Upper lobe of left lung (tissue), 6 donors: Measurements from ENCODE around the gene COL2A1. TPM values are rescaled to one million over a fixed set of nuclear protein-coding genes. Genes with fewer than 3 reads are reported as not detected.

Experiments used
- ATAC-seq, 2 donors: fragments of 200-7000 bp; cut with Tn5 transposase; one replicate each; pipeline ENCODE4 v1.9.1; 2022; ENCODE audit warnings: mild to moderate bottlenecking in 2 of 2, moderate library complexity in 2 of 2; ENCODE audit not compliant: low FRiP score in 2 of 2
- DNase-seq, 2 donors: peaks; one replicate each; pipeline ENCODE4 v3.0.0-alpha.2; 2019 to 2020
- H3K27ac ChIP-seq, 4 donors: fragments of 200-600 bp; sonication (generic); one replicate each; pipeline ENCODE4 v1.5.1; 2016 to 2019
- H3K27me3 ChIP-seq, 4 donors: fragments of 200-600 bp; sonication (generic); one replicate each; pipeline ENCODE4 v1.5.1; 2017 to 2019
- H3K36me3 ChIP-seq, 4 donors: fragments of 200-600 bp; sonication (generic); one replicate each; pipeline ENCODE4 v1.5.1; 2016 to 2019
- H3K4me1 ChIP-seq, 4 donors: fragments of 200-600 bp; sonication (generic); one replicate each; pipeline ENCODE4 v1.5.1; 2018 to 2019
- H3K4me3 ChIP-seq, 4 donors: fragments of 200-600 bp; sonication (generic); one replicate each; pipeline ENCODE4 v1.5.1; 2017 to 2019; ENCODE audit warnings: mild to moderate bottlenecking in 2 of 4, moderate library complexity in 1 of 4
- H3K9me3 ChIP-seq, 4 donors: fragments of 200-600 bp; sonication (generic); one replicate each; pipeline ENCODE4 v1.5.1; 2018 to 2019
- EP300 ChIP-seq, 4 donors: sonication (generic); formaldehyde crosslinking; IDR thresholded peaks; one replicate each; pipeline ENCODE4 v1.5.1; 2017; ENCODE audit warnings: antibody characterized with exemption in 4 of 4, control low read depth in 2 of 4
- POLR2A ChIP-seq, 4 donors: fragments of 450-650 bp; IDR thresholded peaks; one replicate each; pipeline ENCODE4 v1.5.1; 2016 to 2017; ENCODE audit warnings: antibody characterized with exemption in 4 of 4, mild to moderate bottlenecking in 2 of 4
- POLR2AphosphoS5 ChIP-seq, 2 donors: sonication (generic); formaldehyde crosslinking; IDR thresholded peaks; one replicate each; pipeline ENCODE4 v1.5.1; 2017; ENCODE audit warnings: antibody characterized with exemption in 2 of 2
- WGBS, 2 donors: methylation state at CpG; one replicate each; pipeline ENCODE4 v1.1.5; 2017 to 2018; 5-methylcytosine and 5-hydroxymethylcytosine counted together
- total RNA-seq, 6 donors: library from RNA; depleted of rRNA in 4 of 6; stranded (reverse); fragments of >200 nt in 4 of 6; gene quantifications; one replicate each; pipeline versions ENCODE4 v1.1.0 to v1.2.1, GENCODE V29; 2016 to 2021
- TF ChIP-seq, protein P1 (sequence below), 6 experiments: fragments of 450-650 bp in 4 of 6; fragments of 200-600 bp in 2 of 6; sonication (generic) in 2 of 6; IDR thresholded peaks; one replicate each; pipeline ENCODE4 v1.5.1; 2016 to 2019; ENCODE audit warnings: antibody characterized with exemption in 6 of 6
- donor health status: DM: no; HTN: no; CAD: no; lungs with moderate emphysema.
- donor health status: DM: no; HTN: yes; CAD: no; lungs with severe emphysema.

The COL2A1 gene
- total RNA-seq, 6 donors from 2014 or later, result 0.34 TPM; not detected in 5

DNA sequence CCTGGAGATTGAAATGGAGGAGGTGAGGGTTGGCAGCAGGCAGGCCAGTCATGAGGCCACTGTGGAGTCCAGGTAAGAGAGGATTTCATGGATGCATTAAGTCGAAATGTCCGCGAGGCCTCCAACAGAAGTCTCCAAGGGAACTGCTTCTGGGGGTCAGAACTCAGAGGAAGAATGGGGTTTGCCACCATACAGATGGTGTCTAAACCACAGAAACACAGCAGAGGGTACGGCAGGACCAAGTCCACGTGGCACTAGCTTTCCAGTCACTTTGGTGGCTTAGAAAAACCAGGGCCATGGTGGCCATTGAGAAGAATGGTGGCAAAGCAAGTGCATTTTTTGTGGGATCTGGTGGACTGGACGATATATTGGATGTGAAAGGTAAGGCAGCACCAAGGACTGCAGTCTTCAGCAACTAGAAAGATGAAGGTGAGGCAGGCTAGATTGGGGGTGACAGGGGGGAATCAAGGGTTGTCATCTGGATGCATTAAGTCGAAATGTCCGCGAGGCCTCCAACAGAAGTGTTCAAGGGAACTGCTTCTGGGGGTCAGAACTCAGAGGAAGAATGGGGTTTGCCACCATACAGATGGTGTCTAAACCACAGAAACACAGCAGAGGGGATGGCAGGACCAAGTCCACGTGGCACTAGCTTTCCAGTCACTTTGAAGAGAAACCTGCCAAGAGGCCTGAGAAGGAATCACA lies 63.4 kb downstream of the COL2A1 start:
- Histone ChIP-seq H3K4me3 (no peak overlapping the region), H3K4me1 (peaks cover 0 to 9% (median 3%) of the 10 kb centered on the region in 4 donors), H3K9me3 (no peaks in the 10 kb centered on the region), H3K27me3 (peaks cover 0 to 6% (median 1%) of the 10 kb centered on the region in 4 donors), H3K36me3 (no peaks in the 10 kb centered on the region), H3K27ac (no peak overlapping the region)
- no peak for ATAC-seq
- TF ChIP-seq POLR2A (IDR thresholded peaks at IDR 0.05) (no peak), EP300 (IDR thresholded peaks at IDR 0.05) (no peak), POLR2AphosphoS5 (IDR thresholded peaks at IDR 0.05) (no peak)
- TF ChIP-seq, protein P1, sequence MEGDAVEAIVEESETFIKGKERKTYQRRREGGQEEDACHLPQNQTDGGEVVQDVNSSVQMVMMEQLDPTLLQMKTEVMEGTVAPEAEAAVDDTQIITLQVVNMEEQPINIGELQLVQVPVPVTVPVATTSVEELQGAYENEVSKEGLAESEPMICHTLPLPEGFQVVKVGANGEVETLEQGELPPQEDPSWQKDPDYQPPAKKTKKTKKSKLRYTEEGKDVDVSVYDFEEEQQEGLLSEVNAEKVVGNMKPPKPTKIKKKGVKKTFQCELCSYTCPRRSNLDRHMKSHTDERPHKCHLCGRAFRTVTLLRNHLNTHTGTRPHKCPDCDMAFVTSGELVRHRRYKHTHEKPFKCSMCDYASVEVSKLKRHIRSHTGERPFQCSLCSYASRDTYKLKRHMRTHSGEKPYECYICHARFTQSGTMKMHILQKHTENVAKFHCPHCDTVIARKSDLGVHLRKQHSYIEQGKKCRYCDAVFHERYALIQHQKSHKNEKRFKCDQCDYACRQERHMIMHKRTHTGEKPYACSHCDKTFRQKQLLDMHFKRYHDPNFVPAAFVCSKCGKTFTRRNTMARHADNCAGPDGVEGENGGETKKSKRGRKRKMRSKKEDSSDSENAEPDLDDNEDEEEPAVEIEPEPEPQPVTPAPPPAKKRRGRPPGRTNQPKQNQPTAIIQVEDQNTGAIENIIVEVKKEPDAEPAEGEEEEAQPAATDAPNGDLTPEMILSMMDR (IDR thresholded peaks at IDR 0.05), result no peak
- 78 to 89% methylated on average over 10 of the region's 10 CpGs for WGBS, 2 donors
- DNase-seq, result peak in 1 of 2 donors; percentile 12

DNA sequence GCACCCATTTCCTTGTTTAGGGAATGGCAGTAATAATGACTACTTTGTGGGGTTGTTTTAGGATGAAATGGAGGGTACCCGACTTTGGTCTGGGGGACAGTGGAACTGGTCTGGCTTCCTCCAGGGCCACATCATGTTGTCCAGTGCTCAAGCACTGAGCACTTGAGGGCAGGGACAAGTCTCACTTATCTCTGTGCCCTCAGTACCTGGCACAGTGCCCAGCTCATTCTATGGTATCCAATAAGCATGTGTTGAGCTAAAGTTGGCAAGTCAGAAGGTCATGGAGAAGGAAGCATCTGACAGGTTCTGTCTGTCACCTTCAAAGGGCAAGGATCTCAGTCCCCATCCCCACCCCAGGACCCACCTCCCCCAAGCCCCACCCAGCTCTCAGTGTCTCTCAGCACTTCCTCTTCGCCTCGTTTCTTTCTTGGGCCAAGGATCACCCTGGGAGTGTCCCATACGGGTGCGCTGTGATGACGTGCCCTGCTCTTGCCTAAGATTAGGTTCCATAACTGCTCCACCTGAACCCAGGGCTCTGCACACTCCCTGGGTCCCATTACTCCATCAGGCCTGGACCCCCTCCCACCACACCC lies 65.2 kb downstream of the COL2A1 start:
- WGBS, 2 donors, result 70 to 79% methylated on average over 6 of the region's 6 CpGs
- no peak for ATAC-seq
- TF ChIP-seq EP300 (IDR thresholded peaks at IDR 0.05), result no peak
- no peak for TF ChIP-seq POLR2AphosphoS5 (IDR thresholded peaks at IDR 0.05)
- TF ChIP-seq, protein P1 (IDR thresholded peaks at IDR 0.05), result no peak
- TF ChIP-seq POLR2A (IDR thresholded peaks at IDR 0.05), result no peak

DNA sequence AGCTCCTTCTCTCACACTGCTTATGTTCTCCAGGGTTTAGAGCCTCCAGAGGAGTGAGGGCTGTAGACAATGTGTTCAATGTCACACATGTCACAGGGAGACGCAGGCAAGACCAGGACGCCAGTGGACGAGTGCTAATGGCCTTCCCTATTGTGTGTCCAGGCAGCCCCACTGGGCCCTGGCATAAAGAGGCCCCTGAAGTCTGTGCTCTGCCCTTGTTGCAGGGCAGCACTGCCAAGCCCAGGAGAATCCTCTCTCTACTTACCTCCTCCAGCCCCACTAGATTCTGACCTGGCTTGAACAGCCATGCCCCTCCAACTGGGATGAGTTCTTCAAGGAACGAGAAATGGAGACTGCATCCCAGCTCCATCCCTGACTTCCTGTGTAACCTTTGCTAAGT lies 65.7 kb downstream of the COL2A1 start:
- Histone ChIP-seq H3K4me3 (no peak overlapping the region), H3K9me3 (no peaks in the 10 kb centered on the region), H3K27me3 (peaks cover 0 to 6% (median 1%) of the 10 kb centered on the region in 4 donors), H3K4me1 (peaks cover 0 to 9% (median 3%) of the 10 kb centered on the region in 4 donors), H3K27ac (no peak overlapping the region), H3K36me3 (no peaks in the 10 kb centered on the region)
- DNase-seq (no peak), ATAC-seq (no peak)
- no peak for TF ChIP-seq EP300 (IDR thresholded peaks at IDR 0.05)
- TF ChIP-seq, protein P1 (IDR thresholded peaks at IDR 0.05), result no peak
- TF ChIP-seq POLR2A (IDR thresholded peaks at IDR 0.05), result no peak
- no peak for TF ChIP-seq POLR2AphosphoS5 (IDR thresholded peaks at IDR 0.05)
- WGBS, 2 donors, result 80 to 100% methylated on average over 1 to 4 of the region's 4 CpGs

More for the DNA sequence above, 65.2 kb downstream of the COL2A1 start:
- Histone ChIP-seq H3K9me3 (no peaks in the 10 kb centered on the region), H3K27me3 (peaks cover 0 to 6% (median 1%) of the 10 kb centered on the region in 4 donors), H3K36me3 (no peaks in the 10 kb centered on the region), H3K4me3 (no peak overlapping the region), H3K27ac (no peak overlapping the region), H3K4me1 (peaks cover 0 to 9% (median 3%) of the 10 kb centered on the region in 4 donors)
- DNase-seq, result no peak

DNA sequence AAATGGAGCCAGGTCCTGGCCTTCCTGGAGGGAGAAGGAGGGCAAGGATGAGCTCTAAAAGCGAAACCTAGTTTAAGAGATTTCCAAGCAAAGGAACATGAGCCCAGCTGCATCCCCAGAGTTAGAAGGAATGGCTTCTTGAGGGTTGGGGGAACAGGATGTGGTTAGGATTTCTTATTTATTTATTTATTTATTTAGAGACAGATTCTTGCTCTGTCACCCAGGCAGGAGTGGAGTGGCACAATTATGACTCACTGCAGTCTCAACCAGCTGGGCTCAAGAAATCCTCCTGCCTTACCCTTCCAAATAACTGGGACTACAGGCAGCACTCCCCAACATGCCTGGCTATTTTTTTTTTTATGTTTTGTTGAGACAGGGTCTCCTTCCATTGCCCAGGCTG lies 66.2 kb downstream of the COL2A1 start:
- no peaks in the 10 kb centered on the region for H3K9me3 ChIP-seq
- no peak for TF ChIP-seq POLR2AphosphoS5 (IDR thresholded peaks at IDR 0.05)
- TF ChIP-seq, protein P1 (IDR thresholded peaks at IDR 0.05), result no peak
- no peak for TF ChIP-seq POLR2A (IDR thresholded peaks at IDR 0.05)
- TF ChIP-seq EP300 (IDR thresholded peaks at IDR 0.05), result no peak
- H3K36me3 ChIP-seq, result no peaks in the 10 kb centered on the region
- no peak overlapping the region for H3K27ac ChIP-seq
- peaks cover 0 to 9% (median 3%) of the 10 kb centered on the region in 4 donors for H3K4me1 ChIP-seq
- peaks cover 0 to 6% (median 1%) of the 10 kb centered on the region in 4 donors for H3K27me3 ChIP-seq
- ATAC-seq, result no peak
- whole genome bisulfite sequencing, 2 donors, result 96 to 100% methylated on average over 1 of the region's 1 CpG
- H3K4me3 ChIP-seq, result no peak overlapping the region
- DNase-seq, result no peak
